Measurements from ENCODE around the gene ZNF254.

- TF ChIP-seq EZH2phosphoT487 (IDR thresholded peaks at IDR 0.05; ENCODE audit: borderline replicate concordance, low read depth) (no peak), SMC3 (IDR thresholded peaks at IDR 0.05; ENCODE audit: low read depth, low read length) (no peak), CTCF (IDR thresholded peaks at IDR 0.05) (no peak), SIN3A (IDR thresholded peaks at IDR 0.05; ENCODE audit: borderline replicate concordance, low read depth, low read length) (no peak), GABPA (IDR thresholded peaks at IDR 0.05; ENCODE audit: low read depth) (no peak), NFIC (IDR thresholded peaks at IDR 0.05; ENCODE audit: borderline replicate concordance) (no peak), POLR2AphosphoS5 (IDR thresholded peaks at IDR 0.05; ENCODE audit: low read depth, low read length) (no peak), YY1 (IDR thresholded peaks at IDR 0.05; ENCODE audit: low read depth) (no peak), MAX (IDR thresholded peaks at IDR 0.05; ENCODE audit: low read depth) (no peak), GATA2 (CRISPR knock-in tag; IDR thresholded peaks at IDR 0.05) (no peak)
Observed at GRCh38 chr19:24099829-24100228, 12.8 kb downstream of the ZNF254 start.

Measured in SK-N-SH (cell line).